Endothelial cell (in vitro differentiated cells): ENCODE measurements around the gene AUTS2. TPM values are rescaled to one million over a fixed set of nuclear protein-coding genes. Genes with fewer than 3 reads are reported as not detected.

Experiments
- DNase-seq: peaks from one replicate; pipeline ENCODE4 v3.0.0; 2021; ENCODE audit warnings: low spot score
- H3K27ac Mint-ChIP-seq: one replicate; pipeline ENCODE4 v1.8.0; 2021; ENCODE audit warnings: mixed read lengths, inconsistent platforms; ENCODE audit not compliant: unreplicated experiment
- H3K27me3 Mint-ChIP-seq: one replicate; pipeline ENCODE4 v1.8.0; 2021; ENCODE audit warnings: mild to moderate bottlenecking, moderate library complexity, mixed read lengths, inconsistent platforms; ENCODE audit not compliant: unreplicated experiment
- H3K36me3 Mint-ChIP-seq: one replicate; pipeline ENCODE4 v1.8.0; 2021; ENCODE audit warnings: mild to moderate bottlenecking, low read depth, mixed read lengths, inconsistent platforms; ENCODE audit not compliant: unreplicated experiment
- H3K4me1 Mint-ChIP-seq: one replicate; pipeline ENCODE4 v1.8.0; 2021; ENCODE audit warnings: mild to moderate bottlenecking, mixed read lengths, inconsistent platforms; ENCODE audit not compliant: unreplicated experiment
- H3K4me3 Mint-ChIP-seq: one replicate; pipeline ENCODE4 v1.8.0; 2021; ENCODE audit warnings: mild to moderate bottlenecking, mixed read lengths, inconsistent platforms; ENCODE audit not compliant: unreplicated experiment
- H3K9me3 Mint-ChIP-seq: one replicate; pipeline ENCODE4 v1.8.0; 2021; ENCODE audit warnings: mixed read lengths, inconsistent platforms; ENCODE audit not compliant: unreplicated experiment
- CTCF ChIP-seq: fragments of 200-600 bp; sonication (generic); IDR thresholded peaks from one replicate; pipeline ENCODE4 v1.5.0; 2021; ENCODE audit warnings: antibody characterized with exemption; ENCODE audit not compliant: unreplicated experiment
- total RNA-seq: library from RNA; stranded (reverse); fragmentation: NEBNext Ultra II Directional; extraction: Animal tissue kit (Norgen Biotek cat#: 25700); gene quantifications from one replicate; pipeline ENCODE4 v1.2.1, GENCODE V29; 2021; ENCODE audit not compliant: unreplicated experiment

Gene AUTS2
- total RNA-seq, 1 donor from 2014 or later, result 103 TPM

GRCh38 chr7:69862413-69863064 is 264.3 kb downstream of the AUTS2 start:
- H3K27ac Mint-ChIP-seq, result no peak overlapping the region
- peaks cover 8% of the 10 kb centered on the region for H3K4me1 Mint-ChIP-seq

GRCh38 chr7:69864274-69864673 is 266.0 kb downstream of the AUTS2 start:
- Mint-ChIP-seq H3K4me3 (no peak overlapping the region), H3K9me3 (no peaks in the 10 kb centered on the region), H3K36me3 (no peaks in the 10 kb centered on the region), H3K27me3 (peaks cover 3% of the 10 kb centered on the region), H3K4me1 (peaks cover 2% of the 10 kb centered on the region), H3K27ac (no peak overlapping the region)
- no peak for TF ChIP-seq CTCF
- no peak for DNase-seq

More at GRCh38 chr7:69862413-69863064, 264.3 kb downstream of the AUTS2 start:
- H3K9me3 Mint-ChIP-seq, result no peaks in the 10 kb centered on the region
- no peak for DNase-seq
- H3K27me3 Mint-ChIP-seq, result peaks cover 1% of the 10 kb centered on the region
- no peak overlapping the region for H3K4me3 Mint-ChIP-seq
- TF ChIP-seq CTCF, result no peak
- H3K36me3 Mint-ChIP-seq, result no peaks in the 10 kb centered on the region

- Mint-ChIP-seq H3K9me3 (no peaks in the 10 kb centered on the region), H3K36me3 (no peaks in the 10 kb centered on the region), H3K4me1 (no peaks in the 10 kb centered on the region), H3K27me3 (peaks cover 3% of the 10 kb centered on the region), H3K27ac (no peak overlapping the region), H3K4me3 (no peak overlapping the region)
- no peak for DNase-seq
- no peak for TF ChIP-seq CTCF
These were observed 266.5 kb downstream of the AUTS2 start for GRCh38 chr7:69864822-69865221.

- no peak for DNase-seq
- TF ChIP-seq CTCF, result no peak
- H3K9me3 Mint-ChIP-seq, result no peaks in the 10 kb centered on the region
- no peak overlapping the region for H3K27ac Mint-ChIP-seq
- H3K4me3 Mint-ChIP-seq, result no peak overlapping the region
- H3K4me1 Mint-ChIP-seq, result peaks cover 13% of the 10 kb centered on the region
- no peaks in the 10 kb centered on the region for H3K36me3 Mint-ChIP-seq
- peaks cover 2% of the 10 kb centered on the region for H3K27me3 Mint-ChIP-seq
These were observed 270.6 kb downstream of the AUTS2 start for GRCh38 chr7:69868921-69869320.

- Mint-ChIP-seq H3K27ac (no peak overlapping the region), H3K9me3 (no peaks in the 10 kb centered on the region), H3K36me3 (no peaks in the 10 kb centered on the region), H3K27me3 (peaks cover 3% of the 10 kb centered on the region), H3K4me3 (no peak overlapping the region), H3K4me1 (peaks cover 13% of the 10 kb centered on the region)
- DNase-seq, result no peak
- no peak for TF ChIP-seq CTCF
These were observed 273.1 kb downstream of the AUTS2 start for GRCh38 chr7:69871213-69871885.
